Central memory CD4-positive, alpha-beta T cell (primary cell): ENCODE results near the gene FAM221A.
"Not testable (repeated sequence)": the region's sequence is repeated elsewhere in the genome, so short reads cannot be mapped to it uniquely, and the experiment has no call there.

Source experiments
- DNase-seq: peaks from one replicate; pipeline ENCODE4 v3.0.0; 2022
- total RNA-seq, 3 experiments: gene quantifications; one replicate each; lab custom pipeline; 2026; lab: John Stamatoyannopoulos, UW

FAM221A gene, protein sequence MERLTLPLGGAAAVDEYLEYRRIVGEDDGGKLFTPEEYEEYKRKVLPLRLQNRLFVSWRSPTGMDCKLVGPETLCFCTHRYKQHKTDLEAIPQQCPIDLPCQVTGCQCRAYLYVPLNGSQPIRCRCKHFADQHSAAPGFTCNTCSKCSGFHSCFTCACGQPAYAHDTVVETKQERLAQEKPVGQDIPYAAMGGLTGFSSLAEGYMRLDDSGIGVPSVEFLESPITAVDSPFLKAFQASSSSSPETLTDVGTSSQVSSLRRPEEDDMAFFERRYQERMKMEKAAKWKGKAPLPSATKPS
- 5.9 to 8.9 (median 8.9) reads per million in 3 experiments for total RNA-seq

DNA sequence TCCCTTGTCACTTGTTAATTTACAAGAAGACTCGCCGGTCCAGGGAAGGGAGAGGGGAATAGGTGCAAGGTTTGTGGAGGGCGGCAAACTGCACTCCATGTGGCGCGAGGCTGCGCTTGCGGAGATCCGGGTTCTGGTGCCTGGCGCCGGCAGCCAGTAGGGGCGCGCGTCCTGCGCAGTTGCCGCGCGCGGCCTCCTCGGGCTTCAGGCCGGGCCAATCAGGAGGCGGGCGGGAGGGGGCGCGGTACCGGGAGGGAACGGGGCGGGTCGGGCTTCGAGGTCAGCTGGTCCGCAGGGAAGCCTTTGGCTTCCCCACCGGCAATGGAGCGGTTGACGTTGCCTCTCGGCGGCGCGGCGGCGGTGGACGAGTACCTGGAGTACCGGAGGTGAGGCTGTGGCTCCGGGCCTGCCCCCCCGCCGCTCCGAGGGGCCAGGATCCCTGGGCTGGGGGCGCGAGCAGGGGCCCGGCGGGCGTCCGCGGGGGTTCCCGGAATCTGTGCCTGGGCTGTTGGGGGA is at the start of gene FAM221A:
Gene FAM221A (plus strand): TSS at position 302 of the 516 bp plus-strand sequence. CDS start 20 bp downstream, at position 322.
- peak; percentile 69 for DNase-seq

DNA sequence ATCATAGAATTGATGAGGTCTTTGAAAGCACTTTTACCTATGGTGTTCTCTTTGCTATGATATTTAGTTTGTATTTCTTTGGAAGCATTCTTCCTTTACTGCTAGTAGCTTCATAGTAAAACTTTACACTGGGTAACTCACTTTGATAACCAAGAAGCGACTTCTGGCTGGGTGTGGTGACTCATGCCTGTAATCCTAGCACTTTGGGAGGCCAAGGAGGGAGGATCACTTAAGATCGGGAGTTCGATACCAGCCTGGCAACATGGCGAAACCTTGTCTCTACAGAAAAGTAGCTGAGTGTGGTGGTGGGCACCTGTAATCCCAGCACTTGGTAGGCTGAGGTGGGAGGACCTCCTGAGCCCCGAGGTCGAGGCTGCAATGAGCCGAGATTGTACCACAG is 46.6 kb upstream of the FAM221A start:
- no peak for DNase-seq

DNA sequence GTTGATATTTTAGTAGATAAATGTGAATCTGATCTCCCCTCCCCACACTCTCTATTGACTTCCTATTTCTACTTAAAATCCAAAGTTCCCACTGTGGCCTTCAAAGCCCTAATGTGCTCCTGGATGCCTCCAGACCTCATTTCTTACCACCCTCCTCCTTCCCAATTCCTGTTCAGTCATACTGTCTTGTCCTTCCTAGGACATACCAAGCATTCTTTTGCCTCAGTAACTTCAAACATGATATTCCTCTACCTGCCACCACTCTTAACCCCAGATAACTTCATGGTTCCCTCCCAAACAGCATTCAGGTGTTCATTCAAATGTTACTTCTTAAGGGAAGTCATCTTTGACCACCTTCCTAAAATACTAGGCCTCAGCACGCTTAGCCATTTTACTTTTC is 34.2 kb upstream of the FAM221A start:
- DNase-seq: no peak

- no peak for DNase-seq
These were observed 26.1 kb upstream of the FAM221A start for GRCh38 chr7:23653942-23654341.

- DNase-seq: no peak
These were observed 25.5 kb upstream of the FAM221A start for GRCh38 chr7:23654508-23654907.

DNA sequence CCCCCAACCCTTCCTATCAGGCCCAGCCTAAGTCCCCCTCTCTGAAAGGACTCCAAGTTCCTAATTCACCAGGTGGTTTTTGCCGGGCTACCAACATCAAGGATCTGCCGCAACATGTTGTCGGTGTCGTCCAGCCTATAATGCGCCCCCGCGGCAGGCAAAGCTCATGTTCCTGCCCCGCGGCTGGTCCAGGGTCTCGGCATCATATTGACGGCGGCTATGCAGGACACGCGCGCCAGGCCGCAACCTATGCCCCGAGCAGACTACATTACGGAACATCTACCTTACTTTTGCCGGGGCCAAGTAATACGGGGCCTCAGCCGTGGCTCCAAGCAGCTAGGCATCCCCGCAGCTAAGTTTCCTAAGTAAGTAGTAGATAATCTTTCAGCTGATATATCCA is 24.6 kb upstream of the FAM221A start:
- DNase-seq: no peak

- no peak for DNase-seq
These were observed 21.1 kb upstream of the FAM221A start for GRCh38 chr7:23658831-23659427.

DNA sequence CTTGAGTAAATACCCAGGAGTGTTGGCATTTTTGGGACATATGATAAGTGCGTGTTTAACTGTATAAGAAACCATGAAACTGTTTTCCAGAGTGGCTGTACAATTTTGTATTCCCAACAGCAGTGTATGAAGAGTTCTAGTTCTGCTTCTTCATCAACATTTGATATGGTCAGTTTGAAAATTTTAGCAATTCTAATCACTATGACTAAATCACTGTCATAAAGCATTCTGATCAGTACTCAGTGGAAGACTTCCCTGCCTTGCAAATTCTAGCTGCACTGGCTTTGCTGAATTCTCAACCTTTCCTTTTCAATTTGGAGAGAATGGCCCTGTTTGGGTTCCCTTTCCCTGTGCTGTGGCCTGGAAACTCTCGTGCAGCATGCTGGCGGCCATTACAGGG is 18.6 kb upstream of the FAM221A start:
- DNase-seq: no peak

DNA sequence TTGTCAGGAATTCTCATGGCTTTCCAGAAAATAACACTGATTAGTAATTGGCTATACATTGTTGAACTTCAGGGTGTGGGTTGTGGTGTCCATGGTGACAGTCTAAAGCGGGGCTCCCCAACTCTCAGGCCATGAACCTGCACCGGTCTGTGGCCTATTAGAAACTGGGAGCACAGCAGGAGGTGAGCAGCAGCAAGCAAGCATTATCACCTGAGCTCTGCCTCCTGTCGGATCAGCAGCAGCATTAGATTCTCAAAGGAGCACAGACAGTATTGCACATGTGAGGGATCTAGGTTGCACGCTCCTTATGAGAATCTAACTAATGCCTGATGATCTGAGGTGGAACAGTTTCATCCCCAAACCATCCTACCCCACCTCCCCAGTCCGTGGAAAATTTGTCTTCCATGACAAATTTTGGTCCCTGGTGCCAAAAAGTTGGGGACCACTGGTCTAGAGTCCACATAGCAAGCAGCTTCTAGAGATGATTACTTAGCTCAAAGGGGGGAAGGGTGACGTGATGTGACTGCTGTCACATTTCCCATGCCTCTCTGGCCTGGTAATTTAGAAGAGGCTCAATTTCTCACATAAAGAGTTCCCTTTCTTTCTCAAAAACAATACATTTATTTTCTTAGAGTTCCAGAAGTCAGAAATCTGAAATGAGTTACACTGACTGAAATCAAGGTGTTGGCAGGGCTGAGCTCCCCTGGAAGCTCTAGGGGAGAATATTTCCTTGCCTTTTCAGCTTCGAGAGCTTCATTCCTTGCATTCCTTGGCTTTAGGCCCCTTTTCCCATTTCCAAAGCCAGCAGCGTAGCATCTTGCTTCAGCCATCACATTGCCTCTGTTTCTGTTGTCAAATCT is 17.6 kb upstream of the FAM221A start:
- no peak for DNase-seq

DNA sequence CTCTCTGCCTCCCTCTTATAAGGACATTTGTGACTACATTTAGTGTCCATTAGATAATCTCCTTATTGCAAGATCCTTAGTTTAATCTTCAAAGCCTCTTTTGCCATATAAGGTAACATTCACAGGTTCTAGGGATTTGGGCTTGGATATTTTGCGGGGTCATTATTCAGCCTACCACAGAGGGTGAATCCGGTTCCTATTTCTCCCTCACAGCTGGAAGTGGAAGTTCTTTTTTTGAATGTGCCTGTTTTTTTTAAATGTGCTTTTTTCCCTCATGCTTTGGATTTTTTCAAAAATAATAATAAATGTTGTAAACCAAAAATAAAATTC is 17.1 kb upstream of the FAM221A start:
- no peak for DNase-seq

GRCh38 chr7:23664122-23664521 is 15.9 kb upstream of the FAM221A start:
- DNase-seq: no peak

DNA sequence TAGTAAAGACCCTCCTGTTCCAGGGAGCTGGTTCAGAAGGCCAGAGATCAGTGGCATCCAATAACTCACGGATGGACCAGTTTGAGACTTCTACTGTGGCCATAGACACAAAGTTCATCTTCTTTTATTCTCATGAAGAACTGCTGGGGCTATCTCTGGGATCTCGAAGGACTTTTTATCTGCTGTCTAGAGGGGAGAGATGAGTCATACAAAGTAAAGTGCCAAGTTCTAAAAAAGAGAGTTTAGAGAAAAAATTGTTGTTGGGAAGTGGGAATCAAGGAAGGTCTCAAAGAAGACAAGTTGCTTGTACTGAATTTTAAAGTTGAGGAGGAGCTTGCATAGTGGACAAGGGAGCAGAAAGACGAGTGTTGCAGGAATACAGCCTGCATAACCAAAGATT is 8.0 kb upstream of the FAM221A start:
- no peak for DNase-seq

- peak; percentile 44 for DNase-seq
These were observed 711 bp downstream of the FAM221A start for GRCh38 chr7:23680414-23681405.

- DNase-seq: not testable (repeated sequence)
These were observed 4.0 kb downstream of the FAM221A start for GRCh38 chr7:23684041-23684440.

- DNase-seq: no peak
These were observed 5.7 kb downstream of the FAM221A start for GRCh38 chr7:23685731-23686130.

- no peak for DNase-seq
These were observed 7.0 kb downstream of the FAM221A start for GRCh38 chr7:23687011-23687410.

DNA sequence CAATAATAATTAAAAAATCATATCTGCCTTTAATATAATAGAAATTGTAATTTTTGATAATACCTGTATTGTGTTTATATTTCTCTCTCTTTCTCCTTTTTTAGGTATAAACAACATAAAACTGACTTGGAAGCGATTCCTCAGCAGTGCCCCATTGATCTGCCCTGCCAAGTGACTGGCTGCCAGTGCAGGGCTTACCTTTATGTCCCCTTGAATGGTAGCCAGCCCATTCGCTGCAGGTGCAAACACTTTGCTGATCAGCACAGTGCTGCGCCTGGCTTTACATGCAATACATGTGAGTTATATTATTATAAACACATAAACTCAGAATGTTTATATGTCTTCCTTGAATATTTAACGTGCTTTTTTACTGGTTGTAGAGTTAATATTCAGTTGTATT is 9.2 kb downstream of the FAM221A start:
- DNase-seq: no peak

- DNase-seq: no peak
These were observed 11.3 kb downstream of the FAM221A start for GRCh38 chr7:23691320-23691719.

- DNase-seq: no peak
These were observed 13.2 kb downstream of the FAM221A start for GRCh38 chr7:23693224-23693623.

DNA sequence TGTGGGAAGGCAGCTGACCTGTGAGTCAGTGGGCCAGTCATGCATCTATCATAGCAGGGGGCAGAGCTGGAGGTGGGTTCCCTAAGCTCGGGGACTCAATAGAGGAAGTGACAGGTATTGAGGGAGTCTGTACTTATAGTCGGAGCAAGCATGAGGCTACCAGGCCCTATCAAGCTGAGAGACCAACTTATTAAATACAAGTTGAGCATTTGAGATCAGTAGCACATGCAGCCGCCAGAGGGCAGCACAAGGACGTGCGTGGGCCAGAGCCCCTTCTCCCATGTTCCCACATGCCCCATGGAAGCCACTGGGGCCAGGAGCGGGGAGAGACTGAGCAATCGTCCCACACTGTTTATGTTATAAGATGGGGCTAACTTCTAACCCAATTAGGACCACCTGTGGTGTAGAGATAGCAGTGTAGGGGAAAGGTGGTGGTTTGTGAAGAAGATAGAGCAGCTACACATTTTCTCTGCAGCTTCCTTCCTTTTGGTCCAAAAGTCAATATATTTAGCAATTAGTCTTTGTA is 17.0 kb downstream of the FAM221A start:
- DNase-seq: peak; percentile 28

DNA sequence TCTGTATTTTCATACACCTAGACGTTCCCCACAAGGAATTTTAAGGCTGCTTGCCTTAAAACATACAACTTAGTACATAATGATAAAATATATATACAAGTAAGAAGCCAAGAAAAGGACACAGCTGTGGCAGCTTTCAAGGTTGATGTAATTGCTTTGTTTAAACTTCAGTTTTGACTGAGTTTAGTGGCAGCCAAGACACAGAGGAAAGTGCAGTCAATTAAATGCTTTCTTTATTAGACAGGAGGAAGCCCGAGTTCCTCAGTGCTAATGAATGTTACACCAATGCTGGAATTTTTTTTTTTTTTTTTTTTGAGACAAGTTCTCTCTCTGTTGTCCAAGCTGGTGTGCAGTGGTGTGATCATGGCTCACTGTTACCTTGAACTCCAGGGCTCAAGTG is 18.8 kb downstream of the FAM221A start:
- DNase-seq: no peak

- DNase-seq: no peak
These were observed 20.0 kb downstream of the FAM221A start for GRCh38 chr7:23700046-23700445.
